Endodermal cell (in vitro differentiated cells): ENCODE data around the gene MRC2. TPM values are rescaled to one million over a fixed set of nuclear protein-coding genes. Genes with fewer than 3 reads are reported as not detected.

ENCODE experiments used
- DNase-seq: peaks from one replicate; pipeline ENCODE4 v3.0.0-alpha.2; 2017
- H3K27ac ChIP-seq: 2 replicates; pipeline ENCODE4 v1.5.1; 2013; ENCODE audit warnings: mild to moderate bottlenecking, low read depth, low read length, moderate library complexity
- H3K27me3 ChIP-seq: 2 replicates; pipeline ENCODE4 v1.6.1; 2013; ENCODE audit warnings: mild to moderate bottlenecking, low read length, moderate library complexity; ENCODE audit not compliant: insufficient read depth, control insufficient read depth, poor library complexity, severe bottlenecking
- H3K36me3 ChIP-seq: 2 replicates; pipeline ENCODE4 v1.7.0; 2013; ENCODE audit warnings: mild to moderate bottlenecking, low read length, moderate library complexity; ENCODE audit not compliant: control insufficient read depth, insufficient read depth
- H3K4me1 ChIP-seq: one replicate; pipeline ENCODE4 v1.7.0; 2013; ENCODE audit warnings: low read length; ENCODE audit not compliant: control insufficient read depth, insufficient read depth
- H3K4me3 ChIP-seq: 2 replicates; pipeline ENCODE4 v1.5.1; 2013; ENCODE audit warnings: mild to moderate bottlenecking, low read length, moderate library complexity
- H3K9ac ChIP-seq: 2 replicates; pipeline ENCODE4 v1.6.1; 2013; ENCODE audit warnings: mild to moderate bottlenecking, low read length, moderate library complexity; ENCODE audit not compliant: poor library complexity, severe bottlenecking; ENCODE audit errors: extremely low read depth
- H3K9me3 ChIP-seq: 2 replicates; pipeline ENCODE4 v1.6.1; 2013; ENCODE audit warnings: mild to moderate bottlenecking, low read length, moderate library complexity; ENCODE audit not compliant: control insufficient read depth
- H3K27ac Mint-ChIP-seq: 2 replicates; pipeline ENCODE4 v1.8.0; 2020; ENCODE audit warnings: mixed read lengths
- H3K27me3 Mint-ChIP-seq: 2 replicates; pipeline ENCODE4 v1.8.0; 2021; ENCODE audit warnings: mild to moderate bottlenecking, mixed read lengths; ENCODE audit not compliant: insufficient read depth
- H3K36me3 Mint-ChIP-seq: 2 replicates; pipeline ENCODE4 v1.8.0; 2020; ENCODE audit warnings: low read depth, mixed read lengths
- H3K4me1 Mint-ChIP-seq: 2 replicates; pipeline ENCODE4 v1.8.0; 2020; ENCODE audit warnings: mixed read lengths
- H3K4me3 Mint-ChIP-seq: 2 replicates; pipeline ENCODE4 v1.8.0; 2020; ENCODE audit warnings: mild to moderate bottlenecking, moderate library complexity, mixed read lengths
- H3K9me3 Mint-ChIP-seq: 2 replicates; pipeline ENCODE4 v1.8.0; 2020; ENCODE audit warnings: mild to moderate bottlenecking, mixed read lengths
- CTCF ChIP-seq: fragments of 200-600 bp; sonication (generic); conservative IDR thresholded peaks from 2 replicates; pipeline ENCODE4 v1.5.0; 2021; ENCODE audit warnings: antibody characterized with exemption, mild to moderate bottlenecking
- WGBS, 2 experiments: methylation state at CpG; one replicate each; pipeline versions ENCODE4 v1.1.5 to v1.1.7; 2013; ENCODE audit warnings: missing lambda C conversion rate in 2 of 2, mixed read lengths in 1 of 2; ENCODE audit not compliant: insufficient coverage in 1 of 2, insufficient read length in 1 of 2; 5-methylcytosine and 5-hydroxymethylcytosine counted together
- total RNA-seq, 2 donors: library from RNA; stranded (reverse); fragmentation: NEBNext Ultra II Directional in 1 of 2; extraction: Animal tissue kit (Norgen Biotek cat#: 25700) in 1 of 2; gene quantifications; 2 replicates in 1 of 2; 3 replicates in 1 of 2; pipeline ENCODE4 v1.2.1, GENCODE V29; 2021

Gene MRC2
- total RNA-seq, 2 donors from 2014 or later, result 103 to 165 TPM

GRCh38 chr17:62722625-62723024, 95.2 kb downstream of the MRC2 start:
- H3K4me1 ChIP-seq, result no peaks in the 10 kb centered on the region
- H3K27me3 ChIP-seq, result no peaks in the 10 kb centered on the region
- WGBS, 2 experiments, result 67% methylated on average over 1 of the region's 1 CpG; no CpG with 5 or more reads in 1 of the 2 experiments
- no peak for TF ChIP-seq CTCF
- H3K27ac ChIP-seq, result no peak overlapping the region
- Mint-ChIP-seq H3K9me3 (no peaks in the 10 kb centered on the region), H3K4me1 (peaks cover 7% of the 10 kb centered on the region), H3K27me3 (no peaks in the 10 kb centered on the region), H3K27ac (no peak overlapping the region), H3K4me3 (no peak overlapping the region), H3K36me3 (no peaks in the 10 kb centered on the region)
- H3K4me3 ChIP-seq, result no peak overlapping the region
- no peak overlapping the region for H3K9ac ChIP-seq
- no peaks in the 10 kb centered on the region for H3K9me3 ChIP-seq
- no peaks in the 10 kb centered on the region for H3K36me3 ChIP-seq
- no peak for DNase-seq

GRCh38 chr17:62723842-62724241, 96.4 kb downstream of the MRC2 start:
- H3K9me3 ChIP-seq, result no peaks in the 10 kb centered on the region
- Mint-ChIP-seq H3K9me3 (peaks cover 3% of the 10 kb centered on the region), H3K27ac (no peak overlapping the region), H3K36me3 (no peaks in the 10 kb centered on the region), H3K4me3 (no peak overlapping the region), H3K4me1 (peaks cover 7% of the 10 kb centered on the region), H3K27me3 (no peaks in the 10 kb centered on the region)
- 73 to 86% methylated on average over 7 of the region's 7 CpGs for WGBS, 2 experiments
- H3K4me3 ChIP-seq, result no peak overlapping the region
- TF ChIP-seq CTCF, result no peak
- no peaks in the 10 kb centered on the region for H3K27me3 ChIP-seq
- no peak overlapping the region for H3K9ac ChIP-seq
- DNase-seq, result peak; percentile 72
- no peaks in the 10 kb centered on the region for H3K4me1 ChIP-seq
- no peak overlapping the region for H3K27ac ChIP-seq
- H3K36me3 ChIP-seq, result no peaks in the 10 kb centered on the region

GRCh38 chr17:62724398-62725146, 97.1 kb downstream of the MRC2 start:
- 83 to 90% methylated on average over 11 to 16 of the region's 16 CpGs for WGBS, 2 experiments
- Mint-ChIP-seq H3K36me3 (no peaks in the 10 kb centered on the region), H3K4me1 (peaks cover 7% of the 10 kb centered on the region), H3K9me3 (peaks cover 3% of the 10 kb centered on the region), H3K27me3 (no peaks in the 10 kb centered on the region), H3K27ac (no peak overlapping the region), H3K4me3 (no peak overlapping the region)
- Histone ChIP-seq H3K27me3 (no peaks in the 10 kb centered on the region), H3K9ac (no peak overlapping the region), H3K27ac (no peak overlapping the region), H3K4me1 (no peaks in the 10 kb centered on the region), H3K9me3 (no peaks in the 10 kb centered on the region), H3K36me3 (no peaks in the 10 kb centered on the region), H3K4me3 (no peak overlapping the region)
- DNase-seq, result peak; percentile 50
- TF ChIP-seq CTCF, result no peak
